H1 (cell line): ENCODE measurements around the gene ARFRP1. TPM values are rescaled to one million over a fixed set of nuclear protein-coding genes. Genes with fewer than 3 reads are reported as not detected.

Experiments used
- MAFK ChIP-seq: IDR thresholded peaks from 2 replicates; pipeline ENCODE4 v1.6.1; 2012; ENCODE audit warnings: low read depth, mild to moderate bottlenecking, improper control_type of control experiment, low read length
- PHF8 ChIP-seq: fragments of 200-600 bp; sonication (generic); conservative IDR thresholded peaks from 2 replicates; pipeline ENCODE4 v1.7.1; 2012; ENCODE audit warnings: low read depth, mild to moderate bottlenecking, inconsistent platforms, low read length, moderate library complexity
- RAD21 ChIP-seq, 2 experiments: IDR thresholded peaks in 1 of 2; conservative IDR thresholded peaks in 1 of 2; 2 replicates each; pipeline ENCODE4 v1.6.1; 2011; ENCODE audit warnings: low read depth in 2 of 2, low read length in 2 of 2, improper control_type of control experiment in 1 of 2, inconsistent platforms in 1 of 2, mild to moderate bottlenecking in 1 of 2, moderate library complexity in 1 of 2
- SIN3A ChIP-seq, 2 experiments: IDR thresholded peaks in 1 of 2; conservative IDR thresholded peaks in 1 of 2; 2 replicates each; pipeline ENCODE4 v1.6.1; 2011 to 2012; ENCODE audit warnings: low read length in 2 of 2, improper control_type of control experiment in 1 of 2, low read depth in 1 of 2, mild to moderate bottlenecking in 1 of 2
- TEAD4 ChIP-seq: IDR thresholded peaks from 2 replicates; pipeline ENCODE4 v1.6.1; 2012; ENCODE audit warnings: low read depth, low read length, inconsistent platforms, mixed read lengths
- polyA plus RNA-seq, 7 experiments: library from polyadenylated mRNA; depleted of rRNA in 3 of 7; stranded (reverse) in 5 of 7; unstranded in 2 of 7; fragments of >200 nt in 5 of 7; fragments of 200-250 nt in 2 of 7; gene quantifications; 1 replicate in 5 of 7; 2 replicates in 1 of 7; 4 replicates in 1 of 7; pipeline versions ENCODE4 v1.2.1 to v1.2.3, GENCODE V29; 2011 to 2013; ENCODE audit warnings: missing spikeins in 2 of 7, mixed read lengths in 2 of 7
- total RNA-seq: library from RNA; stranded (reverse); fragmentation: NEBNext Ultra II Directional; extraction: Animal tissue kit (Norgen Biotek cat#: 25700); gene quantifications from 2 replicates; pipeline ENCODE4 v1.2.1, GENCODE V29; 2021

The ARFRP1 gene
- total and polyA plus RNA-seq, 2 of the 8 experiments (the other 6 are each of a cell fraction or from before 2014, with no cell fraction given), result 12.9 to 22.9 TPM

DNA sequence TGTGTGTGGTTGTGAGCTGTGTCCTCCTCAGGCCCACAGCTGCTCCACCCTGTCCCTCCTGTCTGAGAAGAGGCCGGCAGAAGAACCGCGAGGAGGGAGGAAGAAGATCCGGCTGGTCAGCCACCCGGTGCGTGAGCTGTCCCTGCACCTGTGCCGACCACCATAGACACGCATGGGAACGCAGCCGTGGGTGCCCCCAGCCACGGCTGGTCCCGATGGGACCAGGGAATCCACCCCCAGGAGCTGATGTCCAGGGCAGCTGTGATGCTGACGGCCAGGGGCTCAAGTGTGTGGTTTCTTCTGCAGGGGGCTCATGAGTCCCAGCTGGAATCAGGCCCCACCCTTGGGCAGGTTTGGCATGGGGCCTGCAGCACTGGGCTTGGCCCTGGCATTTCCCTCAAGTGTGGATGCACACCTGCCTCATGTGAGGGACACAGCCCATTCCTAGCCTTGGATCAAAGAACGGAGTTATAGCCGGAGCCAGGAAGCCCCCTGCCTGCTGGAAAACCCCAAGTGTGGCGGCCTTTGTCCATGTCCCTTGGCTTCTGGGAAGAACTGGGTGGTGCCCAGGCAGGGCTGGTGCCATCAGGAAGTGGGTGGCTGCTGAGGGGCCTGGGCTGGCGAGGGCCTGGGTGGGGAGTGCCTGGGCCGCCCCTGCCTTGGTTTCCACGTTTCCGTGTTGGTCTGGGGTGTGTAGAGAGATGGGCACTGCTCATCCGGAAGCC, 15.9 kb downstream of the ARFRP1 start (continued):
- no peak for TF ChIP-seq RAD21 (IDR thresholded peaks at IDR 0.05 in 1 of 2, conservative IDR thresholded peaks at IDR 0.05 in 1 of 2; ENCODE audit: low read depth in 2 of 2, low read length in 2 of 2)
- TF ChIP-seq MAFK, result no peak
- TF ChIP-seq SIN3A (conservative IDR thresholded peaks at IDR 0.05 in 1 of 2, IDR thresholded peaks at IDR 0.05 in 1 of 2; ENCODE audit: low read depth in 1 of 2, low read length in 2 of 2), result no peak
- TF ChIP-seq TEAD4, result no peak
- no peak for TF ChIP-seq PHF8
